Neural progenitor cell (in vitro differentiated cells): ENCODE measurements around the gene STRAP. TPM values are rescaled to one million over a fixed set of nuclear protein-coding genes. Genes with fewer than 3 reads are reported as not detected.

Experiments used
- DNase-seq: peaks from one replicate; pipeline ENCODE4 v3.0.0-alpha.2; 2016; ENCODE audit warnings: low spot score
- H2AFZ ChIP-seq: fragments of 200-600 bp; sonication (generic); replicated peaks from 2 replicates; pipeline ENCODE4 v1.6.1; 2016; ENCODE audit warnings: antibody characterized with exemption
- H3F3A ChIP-seq: fragments of 200-600 bp; sonication (generic); 2 replicates; pipeline ENCODE4 v1.6.1; 2016; ENCODE audit warnings: antibody characterized with exemption, low read depth
- H3K27ac ChIP-seq: fragments of 200-600 bp; sonication (generic); 2 replicates; pipeline ENCODE4 v1.5.1; 2016; ENCODE audit warnings: mild to moderate bottlenecking
- H3K27me3 ChIP-seq: fragments of 200-600 bp; sonication (generic); 2 replicates; pipeline ENCODE4 v1.6.1; 2016; ENCODE audit warnings: mild to moderate bottlenecking, moderate library complexity
- H3K36me3 ChIP-seq: fragments of 200-600 bp; sonication (generic); 2 replicates; pipeline ENCODE4 v1.5.1; 2016
- H3K4me1 ChIP-seq: fragments of 200-600 bp; sonication (generic); 2 replicates; pipeline ENCODE4 v1.6.1; 2016; ENCODE audit warnings: mixed run types
- H3K4me2 ChIP-seq: fragments of 200-600 bp; sonication (generic); 2 replicates; pipeline ENCODE4 v1.6.1; 2016
- H3K4me3 ChIP-seq: fragments of 200-600 bp; sonication (generic); 2 replicates; pipeline ENCODE4 v1.5.1; 2016
- H3K79me2 ChIP-seq: fragments of 200-600 bp; sonication (generic); 2 replicates; pipeline ENCODE4 v1.6.1; 2016; ENCODE audit warnings: low read depth
- H3K9ac ChIP-seq: fragments of 200-600 bp; sonication (generic); 2 replicates; pipeline ENCODE4 v1.6.1; 2016
- H3K9me3 ChIP-seq: fragments of 200-600 bp; sonication (generic); 2 replicates; pipeline ENCODE4 v1.5.1; 2016; ENCODE audit warnings: low read depth
- H4K20me1 ChIP-seq: fragments of 200-600 bp; sonication (generic); 2 replicates; pipeline ENCODE4 v1.6.1; 2016; ENCODE audit warnings: low read depth
- H3K27ac Mint-ChIP-seq: 3 replicates; pipeline ENCODE4 v1.8.0; 2021; ENCODE audit warnings: mixed read lengths
- H3K27me3 Mint-ChIP-seq: 2 replicates; pipeline ENCODE4 v1.8.0; 2022; ENCODE audit warnings: low read depth, mild to moderate bottlenecking, inconsistent platforms, moderate library complexity, mixed read lengths; ENCODE audit not compliant: insufficient read depth
- H3K36me3 Mint-ChIP-seq: 3 replicates; pipeline ENCODE4 v1.8.0; 2021; ENCODE audit warnings: mixed read lengths
- H3K4me1 Mint-ChIP-seq: 3 replicates; pipeline ENCODE4 v1.8.0; 2021; ENCODE audit warnings: mixed read lengths
- H3K4me3 Mint-ChIP-seq: 3 replicates; pipeline ENCODE4 v1.8.0; 2021; ENCODE audit warnings: mild to moderate bottlenecking, moderate library complexity, mixed read lengths
- H3K9me3 Mint-ChIP-seq: 3 replicates; pipeline ENCODE4 v1.8.0; 2020; ENCODE audit warnings: mixed read lengths
- CTCF ChIP-seq: fragments of 200-600 bp; sonication (generic); IDR thresholded peaks from 2 replicates; pipeline ENCODE4 v1.5.1; 2017; ENCODE audit warnings: antibody characterized with exemption, mild to moderate bottlenecking
- EZH2 ChIP-seq: fragments of 200-600 bp; sonication (generic); IDR thresholded peaks from 2 replicates; pipeline ENCODE4 v1.6.1; 2017; ENCODE audit warnings: antibody characterized with exemption, mild to moderate bottlenecking, moderate library complexity
- EZH2phosphoT487 ChIP-seq: fragments of 200-600 bp; sonication (generic); IDR thresholded peaks from 2 replicates; pipeline ENCODE4 v1.6.1; 2017; ENCODE audit warnings: antibody characterized with exemption
- total RNA-seq: library from RNA; depleted of rRNA; stranded (reverse); fragments of >200 nt; gene quantifications from 2 replicates; pipeline ENCODE4 v1.2.3, GENCODE V29; 2015; ENCODE audit warnings: low replicate concordance

The STRAP gene
- total RNA-seq, 1 donor from 2014 or later, result 303 TPM

GRCh38 chr12:15918066-15918465 is 35.9 kb downstream of the STRAP start:
- no peak overlapping the region for H2AFZ ChIP-seq
- peak overlapping the region; percentile 42 for H3K4me3 Mint-ChIP-seq
- DNase-seq, result peak; percentile 18

GRCh38 chr12:15919418-15919817 is 37.2 kb downstream of the STRAP start:
- Mint-ChIP-seq H3K4me3 (no peak overlapping the region), H3K27me3 (no peaks in the 10 kb centered on the region), H3K4me1 (peaks cover 29% of the 10 kb centered on the region), H3K9me3 (peaks cover 18% of the 10 kb centered on the region), H3K27ac (peak overlapping the region; percentile 32), H3K36me3 (peaks cover 23% of the 10 kb centered on the region)
- Histone ChIP-seq H4K20me1 (peaks cover 51% of the 10 kb centered on the region), H3K27ac (peak overlapping the region; percentile 20), H3K4me1 (peaks cover 29% of the 10 kb centered on the region), H2AFZ (no peak overlapping the region), H3F3A (no peaks in the 10 kb centered on the region), H3K79me2 (peaks cover 91% of the 10 kb centered on the region), H3K9me3 (no peaks in the 10 kb centered on the region), H3K9ac (no peak overlapping the region), H3K4me3 (no peak overlapping the region), H3K36me3 (no peaks in the 10 kb centered on the region), H3K4me2 (peak overlapping the region; percentile 31), H3K27me3 (no peaks in the 10 kb centered on the region)
- TF ChIP-seq CTCF (no peak), EZH2 (no peak), EZH2phosphoT487 (no peak)
- DNase-seq, result no peak

More at GRCh38 chr12:15918066-15918465, 35.9 kb downstream of the STRAP start:
- H3K27me3 Mint-ChIP-seq, result no peaks in the 10 kb centered on the region
- H3K27ac Mint-ChIP-seq, result peak overlapping the region; percentile 83
- Histone ChIP-seq H3K4me1 (peaks cover 32% of the 10 kb centered on the region), H3F3A (no peaks in the 10 kb centered on the region), H4K20me1 (peaks cover 48% of the 10 kb centered on the region), H3K4me3 (no peak overlapping the region), H3K79me2 (peaks cover 91% of the 10 kb centered on the region), H3K36me3 (no peaks in the 10 kb centered on the region), H3K9me3 (no peaks in the 10 kb centered on the region), H3K27me3 (no peaks in the 10 kb centered on the region), H3K4me2 (peak overlapping the region; percentile 41), H3K27ac (no peak overlapping the region), H3K9ac (no peak overlapping the region)
- peaks cover 29% of the 10 kb centered on the region for H3K4me1 Mint-ChIP-seq
- H3K36me3 Mint-ChIP-seq, result peaks cover 21% of the 10 kb centered on the region
- H3K9me3 Mint-ChIP-seq, result peaks cover 12% of the 10 kb centered on the region
- TF ChIP-seq EZH2, result no peak
- TF ChIP-seq EZH2phosphoT487, result no peak
- no peak for TF ChIP-seq CTCF

- Histone ChIP-seq H3K36me3 (no peaks in the 10 kb centered on the region), H3K4me1 (peaks cover 31% of the 10 kb centered on the region), H3K9ac (no peak overlapping the region), H3K79me2 (peaks cover 71% of the 10 kb centered on the region), H4K20me1 (peaks cover 44% of the 10 kb centered on the region), H3K4me3 (no peak overlapping the region), H3K9me3 (no peaks in the 10 kb centered on the region), H2AFZ (no peak overlapping the region), H3F3A (peaks cover 12% of the 10 kb centered on the region), H3K27me3 (no peaks in the 10 kb centered on the region), H3K27ac (no peak overlapping the region), H3K4me2 (peak overlapping the region; percentile 24)
- peak; percentile 14 for DNase-seq
- Mint-ChIP-seq H3K27ac (no peak overlapping the region), H3K36me3 (peaks cover 27% of the 10 kb centered on the region), H3K27me3 (no peaks in the 10 kb centered on the region), H3K4me1 (peaks cover 32% of the 10 kb centered on the region), H3K4me3 (no peak overlapping the region), H3K9me3 (peaks cover 28% of the 10 kb centered on the region)
- TF ChIP-seq CTCF, result no peak
- no peak for TF ChIP-seq EZH2phosphoT487
- TF ChIP-seq EZH2, result no peak
Measured at GRCh38 chr12:15924956-15925355, 42.8 kb downstream of the STRAP start.
